ENCODE results near the gene MSH3. TPM values are rescaled to one million over a fixed set of nuclear protein-coding genes. Genes with fewer than 3 reads are reported as not detected.

The MSH3 gene
- total RNA-seq, 1 experiment from 2014 or later, result 21.9 TPM

GRCh38 chr5:80629281-80629680, 25.2 kb upstream of the MSH3 start:
- CTCF ChIA-PET, result no interaction called here
- H3K27me3 Mint-ChIP-seq (ENCODE audit: insufficient read depth, unreplicated experiment), result no peaks in the 10 kb centered on the region
- POLR2A ChIA-PET, result interaction anchor here (0.6 kb wide), 2 partner anchors 8 to 73 kb away, joined by 3 to 4 read pairs; no protein-coding TSS in a partner anchor
- H3K36me3 Mint-ChIP-seq (ENCODE audit: insufficient read depth, unreplicated experiment), result peaks cover 20% of the 10 kb centered on the region
- TF ChIP-seq CTCF (IDR thresholded peaks at IDR 0.05; ENCODE audit: unreplicated experiment), result no peak
- no peak overlapping the region for H3K27ac Mint-ChIP-seq (ENCODE audit: low read depth, unreplicated experiment)
- no peak for DNase-seq (ENCODE audit: unreplicated experiment)
- BruUV-seq (replicated peaks), result no TSS peak
- no peak overlapping the region for H3K4me3 Mint-ChIP-seq (ENCODE audit: unreplicated experiment)
- no peaks in the 10 kb centered on the region for H3K4me1 Mint-ChIP-seq (ENCODE audit: insufficient read depth, unreplicated experiment)
- intact Hi-C loops (cut with micrococcal nuclease), result no loop called here
- no peaks in the 10 kb centered on the region for H3K9me3 Mint-ChIP-seq (ENCODE audit: unreplicated experiment)

DNA sequence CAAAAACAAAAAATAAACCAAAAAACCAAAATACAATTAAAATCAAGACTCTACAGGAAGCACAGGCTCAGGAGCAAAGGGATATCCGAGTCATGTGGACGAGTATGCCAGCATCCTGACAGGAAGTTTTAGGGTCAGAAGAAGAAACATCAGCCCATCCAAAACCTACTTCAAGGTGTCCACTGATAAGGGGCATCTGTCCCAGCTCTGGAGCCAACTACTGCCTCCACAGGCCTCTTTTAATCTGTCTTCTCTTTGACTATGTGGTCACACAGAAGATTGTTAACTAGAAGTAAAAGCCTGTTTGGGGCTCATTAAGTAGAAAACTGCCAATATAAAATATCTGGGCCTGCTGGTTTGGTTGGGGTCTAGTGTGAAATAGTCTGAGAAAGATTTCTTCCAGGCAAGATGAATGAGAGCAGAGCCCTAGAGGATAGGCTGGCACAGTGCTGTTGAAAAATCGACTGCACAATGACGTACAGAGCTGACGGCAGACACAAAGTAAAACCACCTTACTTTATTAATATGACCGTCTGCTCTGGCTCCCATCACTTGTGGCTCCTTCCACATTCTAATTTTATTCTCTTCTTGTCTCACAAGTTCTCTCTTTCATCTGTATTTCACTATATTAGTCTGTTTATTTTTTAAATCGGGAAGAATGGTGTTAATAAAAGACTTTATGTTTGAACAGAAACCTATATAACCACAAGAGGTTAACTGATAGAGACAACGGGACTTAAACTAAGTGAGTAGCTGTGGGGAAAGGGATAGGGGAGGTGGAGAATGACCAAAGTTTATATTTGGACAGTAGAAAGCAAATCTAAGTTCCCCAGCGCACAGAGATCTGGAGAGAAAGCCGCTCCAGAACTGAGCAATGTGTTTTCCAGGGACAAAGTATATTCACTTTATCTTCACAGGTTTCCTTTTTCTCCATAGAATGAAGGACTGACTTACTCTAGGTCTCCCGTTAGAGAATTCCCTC, 22.9 kb upstream of the MSH3 start:
- H3K36me3 Mint-ChIP-seq (ENCODE audit: insufficient read depth, unreplicated experiment), result peaks cover 33% of the 10 kb centered on the region

DNA sequence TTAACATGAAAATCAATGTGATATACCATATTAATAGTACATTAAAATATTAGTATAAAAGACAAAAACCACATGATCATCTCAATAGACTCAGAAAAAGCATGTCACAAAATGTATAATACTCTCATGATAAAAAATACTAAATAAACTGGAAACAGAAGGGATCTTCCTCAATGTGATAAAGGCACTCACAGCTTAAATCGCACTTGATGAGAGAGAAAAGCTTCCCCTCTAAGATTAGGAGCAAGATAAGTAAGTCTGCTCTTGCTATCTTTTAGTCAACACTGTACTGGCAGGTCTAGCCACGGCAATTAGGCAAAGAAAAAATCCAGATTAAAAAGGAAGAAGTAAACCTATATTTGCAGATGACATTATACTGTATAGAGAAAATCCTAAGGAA, 21.8 kb upstream of the MSH3 start:
- Mint-ChIP-seq H3K27ac (ENCODE audit: low read depth, unreplicated experiment) (peak overlapping the region; percentile 29), H3K36me3 (ENCODE audit: insufficient read depth, unreplicated experiment) (peaks cover 35% of the 10 kb centered on the region), H3K4me3 (ENCODE audit: unreplicated experiment) (no peak overlapping the region), H3K4me1 (ENCODE audit: insufficient read depth, unreplicated experiment) (no peaks in the 10 kb centered on the region), H3K27me3 (ENCODE audit: insufficient read depth, unreplicated experiment) (no peaks in the 10 kb centered on the region), H3K9me3 (ENCODE audit: unreplicated experiment) (no peaks in the 10 kb centered on the region)
- ChIA-PET POLR2A (no interaction called here), CTCF (interaction anchor here (0.6 kb wide), 1 partner anchor 21 kb away, joined by 3 read pairs; no protein-coding TSS in a partner anchor)
- DNase-seq (ENCODE audit: unreplicated experiment), result no peak
- BruUV-seq (replicated peaks), result no TSS peak
- intact Hi-C loops (cut with micrococcal nuclease), result no loop called here
- no peak for TF ChIP-seq CTCF (IDR thresholded peaks at IDR 0.05; ENCODE audit: unreplicated experiment)

More for the DNA sequence above, 22.9 kb upstream of the MSH3 start:
- ChIA-PET CTCF (no interaction called here), POLR2A (no interaction called here)
- Mint-ChIP-seq H3K27ac (ENCODE audit: low read depth, unreplicated experiment) (peak overlapping the region; percentile 29), H3K9me3 (ENCODE audit: unreplicated experiment) (no peaks in the 10 kb centered on the region), H3K27me3 (ENCODE audit: insufficient read depth, unreplicated experiment) (no peaks in the 10 kb centered on the region), H3K4me1 (ENCODE audit: insufficient read depth, unreplicated experiment) (no peaks in the 10 kb centered on the region), H3K4me3 (ENCODE audit: unreplicated experiment) (no peak overlapping the region)
- no peak for DNase-seq (ENCODE audit: unreplicated experiment)
- intact Hi-C loops (cut with micrococcal nuclease), result no loop called here
- no TSS peak for BruUV-seq (replicated peaks)
- no peak for TF ChIP-seq CTCF (IDR thresholded peaks at IDR 0.05; ENCODE audit: unreplicated experiment)

DNA sequence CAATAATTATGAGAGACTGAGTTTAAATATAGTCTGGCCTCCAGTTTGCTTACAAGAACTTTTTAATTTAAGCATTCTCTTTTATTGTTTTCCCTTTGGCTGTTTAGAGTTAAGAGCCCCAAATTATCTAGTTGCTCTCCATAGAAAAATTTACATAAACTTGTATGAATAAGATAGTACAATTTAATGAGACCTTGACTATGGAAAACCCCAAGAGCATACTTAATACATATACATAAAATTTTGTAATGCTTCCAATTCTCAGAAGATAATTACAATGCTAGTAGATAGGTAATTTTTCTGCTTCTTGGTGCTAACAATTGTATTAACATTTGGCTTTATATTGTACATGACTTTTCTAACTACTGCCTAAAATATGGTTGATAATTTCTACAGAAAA, 20.3 kb upstream of the MSH3 start:
- no peak overlapping the region for H3K4me3 Mint-ChIP-seq (ENCODE audit: unreplicated experiment)
- TF ChIP-seq CTCF (IDR thresholded peaks at IDR 0.05; ENCODE audit: unreplicated experiment), result no peak
- H3K9me3 Mint-ChIP-seq (ENCODE audit: unreplicated experiment), result no peaks in the 10 kb centered on the region
- no peak overlapping the region for H3K27ac Mint-ChIP-seq (ENCODE audit: low read depth, unreplicated experiment)
- DNase-seq (ENCODE audit: unreplicated experiment), result no peak
- H3K4me1 Mint-ChIP-seq (ENCODE audit: insufficient read depth, unreplicated experiment), result no peaks in the 10 kb centered on the region
- no TSS peak for BruUV-seq (replicated peaks)
- H3K36me3 Mint-ChIP-seq (ENCODE audit: insufficient read depth, unreplicated experiment), result peaks cover 35% of the 10 kb centered on the region
- intact Hi-C loops (cut with micrococcal nuclease), result no loop called here
- no peaks in the 10 kb centered on the region for H3K27me3 Mint-ChIP-seq (ENCODE audit: insufficient read depth, unreplicated experiment)
- ChIA-PET CTCF (no interaction called here), POLR2A (no interaction called here)

All from MCF 10A (cell line).